Panc1 (cell line): ENCODE results near the gene ERI2.

Experiments used
- CTCF ChIP-seq: fragments of 450-650 bp; IDR thresholded peaks from 2 replicates; pipeline ENCODE4 v1.5.1; 2017; ENCODE audit warnings: mild to moderate bottlenecking
- POLR2AphosphoS5 ChIP-seq: IDR thresholded peaks from 2 replicates; pipeline ENCODE4 v1.6.1; 2012; ENCODE audit warnings: mild to moderate bottlenecking, low read depth, low read length, moderate library complexity
- REST ChIP-seq, 2 experiments: IDR thresholded peaks; 2 replicates each; pipeline ENCODE4 v1.6.1; 2011 to 2012; ENCODE audit warnings: low read depth in 2 of 2, control low read depth in 1 of 2, low read length in 1 of 2, mild to moderate bottlenecking in 1 of 2, moderate library complexity in 1 of 2; ENCODE audit not compliant: insufficient read depth in 1 of 2
- SIN3A ChIP-seq: IDR thresholded peaks from 2 replicates; pipeline ENCODE4 v1.6.1; 2012; ENCODE audit warnings: low read depth, mild to moderate bottlenecking, low read length, moderate library complexity, borderline replicate concordance; ENCODE audit not compliant: insufficient read depth

GRCh38 chr16:20803192-20803560, 3.1 kb downstream of the ERI2 start:
- TF ChIP-seq CTCF (no peak), POLR2AphosphoS5 (no peak), REST (IDR thresholded peaks at IDR 0.05; ENCODE audit: insufficient read depth in 1 of 2, low read depth in 2 of 2, low read length in 1 of 2) (no peak), SIN3A (no peak)
